Measurements from ENCODE around the gene TENM4.

Gene TENM4

GRCh38 chr11:78714539-78714938, 726.3 kb downstream of the TENM4 start:
- no peak for DNase-seq

GRCh38 chr11:78711735-78712134, 729.1 kb downstream of the TENM4 start:
- DNase-seq, result no peak

GRCh38 chr11:78710417-78710816, 730.4 kb downstream of the TENM4 start:
- no peak for DNase-seq

- DNase-seq, result no peak
These were observed 732.4 kb downstream of the TENM4 start for GRCh38 chr11:78708388-78708787.

- no peak for DNase-seq
These were observed 734.3 kb downstream of the TENM4 start for GRCh38 chr11:78706551-78706950.

GRCh38 chr11:78704811-78705210, 736.0 kb downstream of the TENM4 start:
- no peak for DNase-seq

GRCh38 chr11:78699609-78700135, 741.2 kb downstream of the TENM4 start:
- DNase-seq, result no peak

- no peak for DNase-seq
These were observed 742.2 kb downstream of the TENM4 start for GRCh38 chr11:78698612-78699011.

GRCh38 chr11:78696177-78696576, 744.7 kb downstream of the TENM4 start:
- DNase-seq, result no peak

- no peak for DNase-seq
These were observed 746.7 kb downstream of the TENM4 start for GRCh38 chr11:78694152-78694551.

- DNase-seq, result no peak
These were observed 749.6 kb downstream of the TENM4 start for GRCh38 chr11:78691215-78691614.

GRCh38 chr11:78690352-78690987, 750.4 kb downstream of the TENM4 start:
- DNase-seq, result no peak

- DNase-seq, result no peak
These were observed 751.2 kb downstream of the TENM4 start for GRCh38 chr11:78689585-78690153.

GRCh38 chr11:78689101-78689500, 751.7 kb downstream of the TENM4 start:
- DNase-seq, result no peak

- no peak for DNase-seq
These were observed 752.4 kb downstream of the TENM4 start for GRCh38 chr11:78688460-78688859.

GRCh38 chr11:78685156-78685555, 755.7 kb downstream of the TENM4 start:
- DNase-seq, result no peak

- DNase-seq, result no peak
These were observed 756.5 kb downstream of the TENM4 start for GRCh38 chr11:78684377-78684776.

- no peak for DNase-seq
These were observed 757.1 kb downstream of the TENM4 start for GRCh38 chr11:78683774-78684173.

- no peak for DNase-seq
These were observed 764.7 kb downstream of the TENM4 start for GRCh38 chr11:78676026-78676557.

- no peak for DNase-seq
These were observed 767.8 kb downstream of the TENM4 start for GRCh38 chr11:78672850-78673620.

GRCh38 chr11:78669249-78669648, 771.6 kb downstream of the TENM4 start:
- no peak for DNase-seq

- no peak for DNase-seq
These were observed 773.4 kb downstream of the TENM4 start for GRCh38 chr11:78667461-78667860.

GRCh38 chr11:78666675-78667160, 774.1 kb downstream of the TENM4 start:
- DNase-seq, result no peak

GRCh38 chr11:78664636-78665035, 776.2 kb downstream of the TENM4 start:
- no peak for DNase-seq

Measured in activated CD4-positive, CD25-positive, alpha-beta regulatory T cell treated with anti-CD3 and anti-CD28 coated beads, Interleukin-2, amount 50 U/mL, for 72 hours (primary cell).